Transverse colon (tissue), 4 donors: Measurements from ENCODE around the gene TAMALIN. TPM values are rescaled to one million over a fixed set of nuclear protein-coding genes. Genes with fewer than 3 reads are reported as not detected.

Experiments
- DNase-seq: peaks from one replicate; pipeline ENCODE4 v3.0.0-alpha.2; 2019
- H3K27ac ChIP-seq, 4 donors: fragments of 200-600 bp; sonication (generic); 2 replicates each; pipeline ENCODE4 v1.5.1; 2016 to 2018; ENCODE audit warnings: inconsistent platforms in 4 of 4
- H3K27me3 ChIP-seq: fragments of 200-600 bp; sonication (generic); 2 replicates; pipeline ENCODE4 v1.5.1; 2017; ENCODE audit warnings: inconsistent platforms
- H3K36me3 ChIP-seq, 4 donors: fragments of 200-600 bp; sonication (generic); 2 replicates each; pipeline ENCODE4 v1.5.1; 2017 to 2019; ENCODE audit warnings: inconsistent platforms in 4 of 4
- H3K4me1 ChIP-seq, 4 donors: fragments of 200-600 bp; sonication (generic); 2 replicates each; pipeline ENCODE4 v1.5.1; 2017 to 2020; ENCODE audit warnings: inconsistent platforms in 4 of 4
- H3K4me3 ChIP-seq, 4 donors: fragments of 200-600 bp; sonication (generic); 1 replicate in 1 of 4; 2 replicates in 3 of 4; pipeline versions ENCODE4 v1.5.1 to v1.6.1; 2017 to 2019; ENCODE audit warnings: inconsistent platforms in 4 of 4
- H3K9me3 ChIP-seq, 2 donors: fragments of 200-600 bp; sonication (generic); 2 replicates each; pipeline ENCODE4 v1.5.1; 2017 to 2019; ENCODE audit warnings: inconsistent platforms in 2 of 2
- EP300 ChIP-seq: sonication (generic); formaldehyde crosslinking; IDR thresholded peaks from one replicate; pipeline ENCODE4 v1.6.1; 2017; ENCODE audit warnings: antibody characterized with exemption, low read depth
- POLR2A ChIP-seq: fragments of 450-650 bp; IDR thresholded peaks from one replicate; pipeline ENCODE4 v1.6.1; 2016; ENCODE audit warnings: antibody characterized with exemption, mild to moderate bottlenecking, moderate library complexity
- POLR2AphosphoS5 ChIP-seq, 3 donors: sonication (generic); formaldehyde crosslinking; IDR thresholded peaks; one replicate each; pipeline ENCODE4 v1.6.1; 2016; ENCODE audit warnings: antibody characterized with exemption in 3 of 3
- WGBS, 2 donors: methylation state at CpG; one replicate each; pipeline ENCODE4 v1.1.5; 2018; ENCODE audit warnings: low coverage in 1 of 2; 5-methylcytosine and 5-hydroxymethylcytosine counted together
- in situ Hi-C, 4 donors: fragments of 200-750 bp; cut with MboI; loops; one replicate each; pipeline versions ENCODE4 v1.15.0 to v1.15.1; 2017; ENCODE audit warnings: low sequenced_read_pairs in 3 of 4, low pct_ligation_motif_present in 1 of 4, low pct_unique_long_range_greater_than_20kb in 1 of 4
- intact Hi-C: fragments of 100-400 bp; cut with DNase I; formaldehyde crosslinking; loops from one replicate; pipeline ENCODE4 v1.15.1; 2023; ENCODE audit warnings: low total_unique reads
- total RNA-seq, 4 donors: library from RNA; depleted of rRNA; stranded (reverse); fragments of >200 nt; gene quantifications; one replicate each; pipeline ENCODE4 v1.1.0, GENCODE V29; 2016
- TF ChIP-seq, protein P1 (sequence below), 5 experiments: fragments of 200-600 bp in 3 of 5; fragments of 450-650 bp in 2 of 5; sonication (generic) in 3 of 5; IDR thresholded peaks; 1 replicate in 2 of 5; 2 replicates in 3 of 5; pipeline ENCODE4 v1.5.1; 2016 to 2017; ENCODE audit warnings: antibody characterized with exemption in 5 of 5, inconsistent platforms in 3 of 5, mild to moderate bottlenecking in 2 of 5, moderate library complexity in 1 of 5

TAMALIN gene
- total RNA-seq, 4 donors from 2014 or later = 5.9 to 20.6 (median 9.7) TPM

DNA sequence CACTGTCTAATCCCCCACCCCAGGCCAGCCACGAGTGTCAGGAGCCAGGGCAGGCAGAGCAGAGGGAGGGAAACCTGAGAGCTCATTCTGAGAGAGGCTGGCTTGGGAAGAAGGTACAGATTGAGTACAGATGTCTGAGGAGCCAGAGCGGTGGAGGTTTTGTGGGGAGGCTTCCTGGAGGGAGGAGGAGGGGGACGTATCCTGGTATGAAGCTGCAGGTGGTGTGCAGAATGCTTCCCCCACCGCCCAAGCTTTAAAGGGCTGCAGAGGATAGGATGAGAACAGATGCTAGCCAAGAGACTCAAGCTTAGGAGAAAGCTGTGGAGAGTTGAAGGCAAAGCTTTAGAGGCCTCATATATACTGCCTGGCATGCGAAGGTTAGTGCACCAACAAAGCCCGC, 3.2 kb upstream of the TAMALIN start:
- H3K9me3 ChIP-seq = no peaks in the 10 kb centered on the region
- H3K4me1 ChIP-seq = peaks cover 0 to 21% (median 15%) of the 10 kb centered on the region in 4 donors
- H3K27me3 ChIP-seq = peaks cover 30% of the 10 kb centered on the region
- no peak for TF ChIP-seq POLR2A
- no peak for TF ChIP-seq POLR2AphosphoS5 (IDR thresholded peaks at IDR 0.05)
- no peak for TF ChIP-seq EP300
- TF ChIP-seq, protein P1, sequence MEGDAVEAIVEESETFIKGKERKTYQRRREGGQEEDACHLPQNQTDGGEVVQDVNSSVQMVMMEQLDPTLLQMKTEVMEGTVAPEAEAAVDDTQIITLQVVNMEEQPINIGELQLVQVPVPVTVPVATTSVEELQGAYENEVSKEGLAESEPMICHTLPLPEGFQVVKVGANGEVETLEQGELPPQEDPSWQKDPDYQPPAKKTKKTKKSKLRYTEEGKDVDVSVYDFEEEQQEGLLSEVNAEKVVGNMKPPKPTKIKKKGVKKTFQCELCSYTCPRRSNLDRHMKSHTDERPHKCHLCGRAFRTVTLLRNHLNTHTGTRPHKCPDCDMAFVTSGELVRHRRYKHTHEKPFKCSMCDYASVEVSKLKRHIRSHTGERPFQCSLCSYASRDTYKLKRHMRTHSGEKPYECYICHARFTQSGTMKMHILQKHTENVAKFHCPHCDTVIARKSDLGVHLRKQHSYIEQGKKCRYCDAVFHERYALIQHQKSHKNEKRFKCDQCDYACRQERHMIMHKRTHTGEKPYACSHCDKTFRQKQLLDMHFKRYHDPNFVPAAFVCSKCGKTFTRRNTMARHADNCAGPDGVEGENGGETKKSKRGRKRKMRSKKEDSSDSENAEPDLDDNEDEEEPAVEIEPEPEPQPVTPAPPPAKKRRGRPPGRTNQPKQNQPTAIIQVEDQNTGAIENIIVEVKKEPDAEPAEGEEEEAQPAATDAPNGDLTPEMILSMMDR (IDR thresholded peaks at IDR 0.05) = no peak
- DNase-seq = no peak
- no peaks in the 10 kb centered on the region for H3K36me3 ChIP-seq
- H3K27ac ChIP-seq = no peak overlapping the region
- 40 to 66% methylated on average over 1 to 6 of the region's 6 CpGs for WGBS, 2 donors
- in situ Hi-C loops = no loop called here
- H3K4me3 ChIP-seq = no peak overlapping the region
- intact Hi-C loops = no loop called here

- DNase-seq = peak; percentile 55
- no peak overlapping the region for H3K4me3 ChIP-seq
- no peaks in the 10 kb centered on the region for H3K36me3 ChIP-seq
- WGBS, 2 donors = 44% methylated on average over 5 of the region's 5 CpGs; no CpG with 5 or more reads in 1 of the 2 donors
- H3K27ac ChIP-seq = no peak overlapping the region
- TF ChIP-seq POLR2A = no peak
- TF ChIP-seq, protein P1 (IDR thresholded peaks at IDR 0.05) = peak; percentile 49 to 76 (median 59)
- H3K27me3 ChIP-seq = peaks cover 30% of the 10 kb centered on the region
- no peaks in the 10 kb centered on the region for H3K9me3 ChIP-seq
- in situ Hi-C loops (no loop called here), intact Hi-C loops (loop anchor here (2.0 kb wide), 1 partner anchor 19 kb away; no protein-coding TSS in a partner anchor)
- peaks cover 0 to 21% (median 15%) of the 10 kb centered on the region in 4 donors for H3K4me1 ChIP-seq
Observed at GRCh38 chr12:52004042-52004648, 2.6 kb upstream of the TAMALIN start.

GRCh38 chr12:52005218-52005902, 1.4 kb upstream of the TAMALIN start:
- Histone ChIP-seq H3K4me3 (no peak overlapping the region), H3K27ac (no peak overlapping the region), H3K36me3 (no peaks in the 10 kb centered on the region), H3K27me3 (peaks cover 30% of the 10 kb centered on the region), H3K9me3 (no peaks in the 10 kb centered on the region), H3K4me1 (peaks cover 0 to 29% (median 16%) of the 10 kb centered on the region in 4 donors)
- intact Hi-C loops = loop anchor here (2.0 kb wide), 1 partner anchor 17 kb away; no protein-coding TSS in a partner anchor
- WGBS, 2 donors = 76% methylated on average over 10 of the region's 10 CpGs; no CpG with 5 or more reads in 1 of the 2 donors
- TF ChIP-seq POLR2AphosphoS5 (IDR thresholded peaks at IDR 0.05) = no peak
- TF ChIP-seq POLR2A = no peak
- no peak for TF ChIP-seq EP300
- TF ChIP-seq, protein P1 (IDR thresholded peaks at IDR 0.05) = no peak
- in situ Hi-C loops = no loop called here
- no peak for DNase-seq

GRCh38 chr12:52005903-52006703, 643 bp upstream of the TAMALIN start:
- H3K27me3 ChIP-seq = peaks cover 30% of the 10 kb centered on the region
- peak; percentile 75 for DNase-seq
- H3K4me3 ChIP-seq = peak overlapping the region in 3 of 4 donors; percentile 30 to 70 (median 58)
- peak in 1 of 3 donors; percentile 53 for TF ChIP-seq POLR2AphosphoS5 (IDR thresholded peaks at IDR 0.05)
- TF ChIP-seq EP300 = no peak
- peak; percentile 12 for TF ChIP-seq POLR2A
- in situ Hi-C loops = no loop called here
- no peaks in the 10 kb centered on the region for H3K9me3 ChIP-seq
- peak overlapping the region; percentile 10 to 91 (median 80) for H3K27ac ChIP-seq
- intact Hi-C loops = loop anchor here (2.0 kb wide), 1 partner anchor 17 kb away; no protein-coding TSS in a partner anchor
- 0 to 34% methylated on average over 5 to 28 of the region's 28 CpGs for WGBS, 2 donors
- peaks cover 0 to 36% (median 19%) of the 10 kb centered on the region in 4 donors for H3K4me1 ChIP-seq
- no peaks in the 10 kb centered on the region for H3K36me3 ChIP-seq
